Measurements from ENCODE around the gene PLXNB2.

Gene PLXNB2

GRCh38 chr22:50281957-50282356, 25.5 kb downstream of the PLXNB2 start (continued):
- TF ChIP-seq, protein P1, sequence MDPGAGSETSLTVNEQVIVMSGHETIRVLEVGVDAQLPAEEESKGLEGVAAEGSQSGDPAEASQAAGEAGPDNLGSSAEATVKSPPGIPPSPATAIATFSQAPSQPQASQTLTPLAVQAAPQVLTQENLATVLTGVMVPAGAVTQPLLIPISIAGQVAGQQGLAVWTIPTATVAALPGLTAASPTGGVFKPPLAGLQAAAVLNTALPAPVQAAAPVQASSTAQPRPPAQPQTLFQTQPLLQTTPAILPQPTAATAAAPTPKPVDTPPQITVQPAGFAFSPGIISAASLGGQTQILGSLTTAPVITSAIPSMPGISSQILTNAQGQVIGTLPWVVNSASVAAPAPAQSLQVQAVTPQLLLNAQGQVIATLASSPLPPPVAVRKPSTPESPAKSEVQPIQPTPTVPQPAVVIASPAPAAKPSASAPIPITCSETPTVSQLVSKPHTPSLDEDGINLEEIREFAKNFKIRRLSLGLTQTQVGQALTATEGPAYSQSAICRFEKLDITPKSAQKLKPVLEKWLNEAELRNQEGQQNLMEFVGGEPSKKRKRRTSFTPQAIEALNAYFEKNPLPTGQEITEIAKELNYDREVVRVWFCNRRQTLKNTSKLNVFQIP (CRISPR knock-in tag; IDR thresholded peaks at IDR 0.05; ENCODE audit: borderline replicate concordance, low read depth), result no peak
- TF ChIP-seq PPARA (CRISPR knock-in tag; IDR thresholded peaks at IDR 0.05; ENCODE audit: borderline replicate concordance) (no peak), BACH2 (CRISPR knock-in tag; IDR thresholded peaks at IDR 0.05; ENCODE audit: borderline replicate concordance) (no peak), ARNTL (CRISPR knock-in tag; IDR thresholded peaks at IDR 0.05; ENCODE audit: borderline replicate concordance, low read depth) (no peak), ZFP30 (CRISPR knock-in tag; IDR thresholded peaks at IDR 0.05) (no peak), SNAI2 (CRISPR knock-in tag; IDR thresholded peaks at IDR 0.05) (no peak), OSR1 (CRISPR knock-in tag; IDR thresholded peaks at IDR 0.05) (no peak), ZNF565 (CRISPR knock-in tag; conservative IDR thresholded peaks at IDR 0.05; ENCODE audit: low read depth) (no peak), TCF4 (CRISPR knock-in tag; IDR thresholded peaks at IDR 0.05; ENCODE audit: borderline replicate concordance) (no peak)

- no peak for ATAC-seq
- TF ChIP-seq BACH2 (CRISPR knock-in tag; IDR thresholded peaks at IDR 0.05; ENCODE audit: borderline replicate concordance) (no peak), TSHZ2 (CRISPR knock-in tag; IDR thresholded peaks at IDR 0.05) (no peak), ZNF8 (CRISPR knock-in tag; IDR thresholded peaks at IDR 0.05) (no peak), TOX (CRISPR knock-in tag; IDR thresholded peaks at IDR 0.05; ENCODE audit: borderline replicate concordance) (no peak), ZFP3 (CRISPR knock-in tag; IDR thresholded peaks at IDR 0.05) (no peak), TCF4 (CRISPR knock-in tag; IDR thresholded peaks at IDR 0.05; ENCODE audit: borderline replicate concordance) (no peak), ESRRG (CRISPR knock-in tag; IDR thresholded peaks at IDR 0.05) (no peak), PPARA (CRISPR knock-in tag; IDR thresholded peaks at IDR 0.05; ENCODE audit: borderline replicate concordance) (no peak), ZNF70 (CRISPR knock-in tag; IDR thresholded peaks at IDR 0.05) (no peak), ZNF565 (CRISPR knock-in tag; conservative IDR thresholded peaks at IDR 0.05; ENCODE audit: low read depth) (no peak), ZFP30 (CRISPR knock-in tag; IDR thresholded peaks at IDR 0.05) (no peak), OSR1 (CRISPR knock-in tag; IDR thresholded peaks at IDR 0.05) (no peak)
- TF ChIP-seq, protein P2, sequence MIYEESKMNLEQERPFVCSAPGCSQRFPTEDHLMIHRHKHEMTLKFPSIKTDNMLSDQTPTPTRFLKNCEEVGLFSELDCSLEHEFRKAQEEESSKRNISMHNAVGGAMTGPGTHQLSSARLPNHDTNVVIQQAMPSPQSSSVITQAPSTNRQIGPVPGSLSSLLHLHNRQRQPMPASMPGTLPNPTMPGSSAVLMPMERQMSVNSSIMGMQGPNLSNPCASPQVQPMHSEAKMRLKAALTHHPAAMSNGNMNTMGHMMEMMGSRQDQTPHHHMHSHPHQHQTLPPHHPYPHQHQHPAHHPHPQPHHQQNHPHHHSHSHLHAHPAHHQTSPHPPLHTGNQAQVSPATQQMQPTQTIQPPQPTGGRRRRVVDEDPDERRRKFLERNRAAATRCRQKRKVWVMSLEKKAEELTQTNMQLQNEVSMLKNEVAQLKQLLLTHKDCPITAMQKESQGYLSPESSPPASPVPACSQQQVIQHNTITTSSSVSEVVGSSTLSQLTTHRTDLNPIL (CRISPR knock-in tag; IDR thresholded peaks at IDR 0.05; ENCODE audit: low read depth), result no peak
- TF ChIP-seq, protein P3, sequence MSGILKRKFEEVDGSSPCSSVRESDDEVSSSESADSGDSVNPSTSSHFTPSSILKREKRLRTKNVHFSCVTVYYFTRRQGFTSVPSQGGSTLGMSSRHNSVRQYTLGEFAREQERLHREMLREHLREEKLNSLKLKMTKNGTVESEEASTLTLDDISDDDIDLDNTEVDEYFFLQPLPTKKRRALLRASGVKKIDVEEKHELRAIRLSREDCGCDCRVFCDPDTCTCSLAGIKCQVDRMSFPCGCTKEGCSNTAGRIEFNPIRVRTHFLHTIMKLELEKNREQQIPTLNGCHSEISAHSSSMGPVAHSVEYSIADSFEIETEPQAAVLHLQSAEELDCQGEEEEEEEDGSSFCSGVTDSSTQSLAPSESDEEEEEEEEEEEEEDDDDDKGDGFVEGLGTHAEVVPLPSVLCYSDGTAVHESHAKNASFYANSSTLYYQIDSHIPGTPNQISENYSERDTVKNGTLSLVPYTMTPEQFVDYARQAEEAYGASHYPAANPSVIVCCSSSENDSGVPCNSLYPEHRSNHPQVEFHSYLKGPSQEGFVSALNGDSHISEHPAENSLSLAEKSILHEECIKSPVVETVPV (CRISPR knock-in tag; IDR thresholded peaks at IDR 0.05), result no peak
Measured at GRCh38 chr22:50281384-50281760, 26.1 kb downstream of the PLXNB2 start.

- no peak for ATAC-seq
- TF ChIP-seq, protein P4, sequence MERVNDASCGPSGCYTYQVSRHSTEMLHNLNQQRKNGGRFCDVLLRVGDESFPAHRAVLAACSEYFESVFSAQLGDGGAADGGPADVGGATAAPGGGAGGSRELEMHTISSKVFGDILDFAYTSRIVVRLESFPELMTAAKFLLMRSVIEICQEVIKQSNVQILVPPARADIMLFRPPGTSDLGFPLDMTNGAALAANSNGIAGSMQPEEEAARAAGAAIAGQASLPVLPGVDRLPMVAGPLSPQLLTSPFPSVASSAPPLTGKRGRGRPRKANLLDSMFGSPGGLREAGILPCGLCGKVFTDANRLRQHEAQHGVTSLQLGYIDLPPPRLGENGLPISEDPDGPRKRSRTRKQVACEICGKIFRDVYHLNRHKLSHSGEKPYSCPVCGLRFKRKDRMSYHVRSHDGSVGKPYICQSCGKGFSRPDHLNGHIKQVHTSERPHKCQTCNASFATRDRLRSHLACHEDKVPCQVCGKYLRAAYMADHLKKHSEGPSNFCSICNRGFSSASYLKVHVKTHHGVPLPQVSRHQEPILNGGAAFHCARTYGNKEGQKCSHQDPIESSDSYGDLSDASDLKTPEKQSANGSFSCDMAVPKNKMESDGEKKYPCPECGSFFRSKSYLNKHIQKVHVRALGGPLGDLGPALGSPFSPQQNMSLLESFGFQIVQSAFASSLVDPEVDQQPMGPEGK (CRISPR knock-in tag; IDR thresholded peaks at IDR 0.05; ENCODE audit: borderline replicate concordance), result no peak
- no peak for TF ChIP-seq PPARA (CRISPR knock-in tag; IDR thresholded peaks at IDR 0.05; ENCODE audit: borderline replicate concordance)
- TF ChIP-seq BACH2 (CRISPR knock-in tag; IDR thresholded peaks at IDR 0.05; ENCODE audit: borderline replicate concordance), result no peak
- TF ChIP-seq, protein P2 (CRISPR knock-in tag; IDR thresholded peaks at IDR 0.05; ENCODE audit: low read depth), result no peak
- no peak for TF ChIP-seq ZFP3 (CRISPR knock-in tag; IDR thresholded peaks at IDR 0.05)
- no peak for TF ChIP-seq TSHZ2 (CRISPR knock-in tag; IDR thresholded peaks at IDR 0.05)
- no peak for TF ChIP-seq ZNF8 (CRISPR knock-in tag; IDR thresholded peaks at IDR 0.05)
- no peak for TF ChIP-seq ZC3H10 (CRISPR knock-in tag; IDR thresholded peaks at IDR 0.05)
- TF ChIP-seq ARNTL (CRISPR knock-in tag; IDR thresholded peaks at IDR 0.05; ENCODE audit: borderline replicate concordance, low read depth), result no peak
- TF ChIP-seq ZNF565 (CRISPR knock-in tag; conservative IDR thresholded peaks at IDR 0.05; ENCODE audit: low read depth), result no peak
- TF ChIP-seq TCF4 (CRISPR knock-in tag; IDR thresholded peaks at IDR 0.05; ENCODE audit: borderline replicate concordance), result no peak
- no peak for TF ChIP-seq ISL1 (CRISPR knock-in tag; IDR thresholded peaks at IDR 0.05)
Measured at GRCh38 chr22:50280708-50281383, 26.6 kb downstream of the PLXNB2 start.
